ENCODE measurements around the gene TPBGL.
"Not testable (repeated sequence)": the region's sequence is repeated elsewhere in the genome, so short reads cannot be mapped to it uniquely, and the experiment has no call there.

Gene TPBGL

DNA sequence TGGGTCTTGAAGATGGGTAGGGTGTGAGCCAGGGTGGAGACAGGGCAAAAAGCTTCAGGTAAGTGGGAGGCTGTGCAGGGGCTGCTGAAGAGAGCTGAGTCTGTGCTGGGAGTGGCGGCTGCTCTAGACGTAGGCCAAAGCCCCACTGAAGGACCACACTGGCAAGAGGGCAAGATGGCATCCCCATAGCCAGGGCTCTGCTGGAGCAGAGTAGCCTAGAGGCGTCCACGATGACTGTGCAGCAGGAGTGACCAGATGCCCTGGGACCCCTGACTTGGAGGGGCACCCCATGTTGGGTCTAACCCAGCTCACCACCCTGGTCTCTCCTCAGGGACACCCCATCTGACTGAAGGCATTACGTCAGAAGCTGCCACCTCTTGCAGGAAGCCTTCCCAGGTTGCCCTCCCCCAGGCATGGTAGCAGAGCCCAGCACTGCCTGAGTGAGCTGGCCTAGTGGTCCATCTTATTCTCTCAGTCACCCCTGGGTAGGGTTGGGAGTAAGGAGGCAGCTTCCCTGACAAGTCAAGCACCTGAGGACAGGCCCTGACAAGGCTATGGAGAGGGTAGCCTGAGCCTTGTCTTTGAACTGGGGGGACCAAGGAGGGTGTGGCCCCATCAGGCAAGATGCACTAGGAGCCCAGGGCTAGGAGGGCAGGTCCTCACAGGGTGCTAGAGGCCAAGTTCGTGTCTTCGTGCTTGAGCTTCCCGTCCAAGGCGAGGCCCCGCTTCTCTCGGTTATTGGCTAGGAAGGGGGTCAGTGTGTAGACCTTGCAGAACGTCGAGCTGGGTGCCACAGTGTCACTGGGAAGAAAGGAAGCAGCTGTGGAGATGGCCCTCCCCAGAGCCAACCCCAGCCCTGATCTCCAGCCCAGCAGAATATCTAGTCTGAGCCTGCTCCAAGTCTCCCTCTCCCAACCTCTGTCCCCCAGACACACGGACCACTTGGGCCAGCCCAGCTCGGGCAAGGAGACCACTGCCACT, 33.1 kb downstream of the TPBGL start:
- no peak for DNase-seq

DNA sequence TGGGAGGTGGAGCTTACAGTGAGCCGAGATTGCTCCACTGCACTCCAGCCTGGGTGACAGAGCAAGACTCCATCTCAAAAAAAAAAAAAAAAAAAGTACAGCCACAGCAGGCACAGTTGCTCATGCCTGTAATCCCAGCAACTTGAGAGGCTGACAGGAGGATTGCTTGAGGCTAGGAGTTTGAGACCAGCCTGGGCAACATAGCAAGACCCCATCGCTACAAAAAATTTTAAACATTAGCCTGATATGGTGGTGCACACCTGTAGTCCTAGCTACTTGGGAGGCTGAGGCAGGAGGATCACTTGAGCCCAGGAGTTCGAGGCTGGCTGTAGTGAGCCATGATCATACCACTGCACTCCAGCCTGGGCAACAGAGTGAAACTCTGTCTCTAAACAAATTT, 34.1 kb downstream of the TPBGL start:
- not testable (repeated sequence) for DNase-seq

DNA sequence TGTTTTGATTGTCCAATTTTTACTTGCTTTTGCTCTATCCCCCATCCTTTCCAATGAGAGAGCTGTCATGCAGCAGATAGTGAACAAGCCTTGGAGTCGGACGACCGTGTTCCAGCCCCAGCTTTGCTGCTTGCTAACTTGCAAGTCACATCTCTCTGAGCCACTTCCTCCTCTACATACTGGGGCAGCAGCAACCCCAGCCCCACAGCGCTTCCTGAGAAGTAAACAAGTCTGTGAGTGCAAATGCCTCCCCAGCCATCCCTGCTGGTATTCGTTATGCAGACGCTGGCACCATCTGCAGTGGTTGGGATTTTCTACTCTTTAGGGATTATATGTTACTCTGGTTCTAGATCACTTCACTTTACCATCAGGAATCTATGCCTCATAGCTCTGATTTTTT, 35.0 kb downstream of the TPBGL start:
- DNase-seq: peak; percentile 60

DNA sequence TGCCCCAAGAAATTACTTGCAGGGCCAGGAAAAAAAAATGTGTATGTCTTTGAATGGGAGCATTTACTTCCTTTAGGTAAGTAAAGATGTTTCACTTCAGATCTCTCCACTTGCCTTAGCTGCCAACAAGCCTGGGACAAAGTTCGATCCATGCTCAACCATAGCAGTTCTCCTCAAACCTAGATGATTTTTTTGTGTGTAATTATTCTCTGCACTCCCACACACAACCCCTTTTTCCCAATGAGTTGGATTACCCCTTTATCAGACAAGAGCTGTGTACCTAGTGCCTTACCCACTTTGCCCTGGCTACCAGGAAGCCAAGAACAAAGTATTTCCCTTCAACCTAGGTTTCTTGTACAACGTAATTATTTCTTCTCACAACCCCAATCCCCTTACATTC, 35.6 kb downstream of the TPBGL start:
- no peak for DNase-seq

DNA sequence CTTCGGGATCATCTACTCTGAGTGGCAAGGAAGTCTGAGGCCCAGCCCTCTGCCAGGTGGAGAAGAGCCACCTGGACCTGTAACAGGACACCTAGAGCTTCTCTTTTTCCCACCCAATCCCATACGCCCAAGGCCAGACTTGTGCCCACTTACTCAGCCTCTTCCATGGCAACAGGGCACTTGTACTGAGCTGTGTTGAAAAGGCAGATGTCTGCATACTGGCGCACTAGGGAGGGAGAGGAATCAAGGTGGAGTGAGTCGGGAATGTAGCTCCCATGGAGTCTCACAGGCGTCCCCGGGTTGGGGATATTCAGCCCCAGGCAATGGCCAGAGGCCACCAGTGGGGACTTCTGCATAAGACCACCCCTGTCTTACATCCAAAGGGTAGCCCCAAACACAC, 36.1 kb downstream of the TPBGL start:
- DNase-seq: no peak

DNA sequence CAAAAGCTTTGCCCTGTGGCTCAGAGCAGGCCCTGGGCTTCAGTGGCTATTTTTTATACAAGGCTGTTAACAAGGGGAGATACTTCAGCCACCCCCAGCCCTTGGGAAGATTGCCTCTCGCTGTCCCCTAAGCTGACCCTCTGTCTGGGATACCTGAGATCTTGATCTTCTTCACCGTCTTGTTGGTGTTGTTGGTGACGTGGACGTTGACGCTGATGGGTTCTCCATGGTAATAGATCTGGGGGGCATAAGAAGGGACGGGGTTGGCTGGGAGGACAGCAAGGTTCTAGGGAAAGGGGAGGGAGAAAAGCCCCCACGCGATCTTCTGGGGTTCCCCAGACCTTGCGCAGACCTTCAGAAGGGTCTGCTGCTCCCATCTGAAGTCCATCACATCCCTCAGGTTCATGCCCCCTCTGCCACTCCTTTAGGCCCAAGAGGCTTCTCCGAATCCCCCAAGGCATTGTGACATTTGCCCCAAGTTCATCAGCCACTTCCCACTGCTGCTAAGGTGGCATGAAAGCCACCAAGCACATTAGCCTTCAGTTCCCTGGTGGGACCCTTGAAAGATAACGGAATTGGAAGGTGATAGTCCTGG, 36.7 kb downstream of the TPBGL start:
- no peak for DNase-seq

DNA sequence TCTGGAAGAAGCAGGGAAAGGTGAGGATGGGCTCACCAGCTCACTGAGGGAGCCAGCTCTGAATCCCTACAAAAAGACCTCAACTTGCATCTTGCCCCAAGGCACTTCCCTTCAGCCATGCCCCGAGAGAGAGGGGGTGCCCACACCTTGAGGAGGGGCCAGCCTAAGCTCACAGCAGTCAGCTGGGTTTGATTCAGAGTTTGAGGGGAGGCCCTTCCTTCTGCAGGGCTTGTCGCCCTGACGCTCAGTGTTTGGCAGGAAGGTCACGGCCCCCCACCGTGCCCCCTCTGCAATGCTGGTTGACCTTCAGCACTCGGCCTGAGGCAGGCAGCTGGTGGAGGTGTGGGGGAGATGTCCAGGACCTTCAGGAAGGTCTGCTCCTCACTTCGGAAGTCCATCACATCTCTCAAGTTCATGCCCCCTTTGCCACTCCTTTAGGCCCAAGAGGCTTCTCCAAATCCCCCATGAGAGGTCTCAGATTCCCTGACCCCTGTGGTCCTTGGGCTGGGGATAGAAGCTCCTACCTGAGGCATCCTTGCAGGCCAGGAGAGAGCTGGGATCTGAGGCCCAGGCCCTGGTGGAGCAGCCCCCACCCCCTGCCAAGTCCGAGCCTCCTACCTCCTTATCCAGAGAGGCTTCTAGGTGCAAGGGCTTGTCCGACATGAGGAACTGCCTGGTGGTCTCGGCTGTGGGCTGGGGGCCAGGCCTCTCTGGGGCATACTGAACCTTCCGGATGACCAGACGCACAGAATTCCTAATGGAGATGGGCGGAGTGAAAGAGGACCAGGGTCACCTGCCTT, 37.6 kb downstream of the TPBGL start:
- no peak for DNase-seq

DNA sequence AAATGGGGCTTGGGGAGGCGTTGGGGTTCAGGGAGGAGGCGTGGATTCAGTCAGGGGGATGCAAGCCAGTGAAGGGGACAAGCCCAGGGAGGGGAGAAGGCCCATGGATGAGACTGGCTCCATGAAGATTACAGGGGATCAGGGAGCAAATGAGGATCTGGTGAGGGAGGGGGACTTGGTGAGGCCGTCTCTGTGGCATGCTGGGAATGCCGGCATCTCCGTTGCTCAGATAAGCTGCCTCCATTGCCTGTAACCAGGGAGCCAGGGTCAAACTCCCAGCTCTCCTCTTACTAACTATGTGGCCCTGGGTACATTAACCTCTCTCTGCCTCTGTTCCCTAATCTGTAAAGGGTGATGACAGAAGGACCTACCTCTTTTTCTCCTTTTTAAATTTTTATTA, 38.7 kb downstream of the TPBGL start:
- DNase-seq: no peak

DNA sequence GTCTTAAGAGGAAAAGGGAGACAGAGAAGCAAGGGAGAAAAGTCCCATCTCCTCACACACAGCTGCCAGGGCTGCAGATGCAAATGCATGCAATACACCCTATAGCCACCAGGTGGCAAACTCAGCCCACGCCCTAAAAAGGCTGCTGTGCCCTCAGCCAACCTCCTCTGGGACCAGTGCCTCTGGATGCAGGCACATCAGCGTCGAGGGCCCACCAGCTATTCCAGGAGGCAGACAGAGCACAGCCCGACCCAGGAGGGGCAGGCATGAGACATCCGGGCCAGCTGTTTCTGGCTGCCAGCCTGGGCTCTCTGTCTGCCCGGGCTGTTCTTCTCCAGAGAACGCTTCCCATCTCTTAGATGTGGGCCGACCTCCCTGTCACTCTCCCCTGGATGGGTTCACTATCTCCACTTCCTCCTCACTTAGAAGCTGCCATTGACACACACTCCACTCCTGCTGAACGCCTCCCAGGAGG, 39.7 kb downstream of the TPBGL start:
- DNase-seq: peak; percentile 82

DNA sequence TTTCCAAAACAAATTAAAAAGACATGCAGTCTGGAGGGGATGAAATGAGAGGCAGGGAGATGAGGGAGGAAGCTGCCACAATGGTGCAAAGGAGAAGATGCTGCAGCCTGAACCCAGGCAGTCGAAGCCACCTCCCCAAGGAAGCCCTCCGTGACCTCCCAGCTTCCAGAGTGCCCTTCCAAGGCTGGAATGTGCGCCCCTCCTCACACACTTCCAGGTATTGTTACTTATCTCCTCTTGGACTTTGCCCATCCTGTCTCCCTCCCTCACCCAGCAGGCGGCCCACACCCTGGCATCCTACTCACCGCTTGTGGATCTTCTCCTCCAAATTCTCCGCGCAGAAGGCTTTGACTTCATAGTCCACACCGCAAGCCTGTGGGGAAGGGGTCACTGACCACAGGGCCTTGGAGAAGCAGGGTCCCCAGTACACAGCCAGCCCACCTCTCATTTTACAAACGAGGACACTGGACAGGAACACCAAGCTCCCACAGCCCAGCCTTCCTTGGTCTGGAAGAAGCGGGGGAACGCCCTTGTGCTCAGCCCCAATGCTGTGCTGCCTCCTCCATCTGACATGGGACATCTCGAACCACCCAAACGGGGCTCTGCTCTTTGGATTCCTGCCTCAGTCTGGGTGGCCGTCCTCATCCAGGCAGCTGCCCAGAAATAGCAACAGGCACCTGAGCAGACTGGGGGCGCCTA, 40.3 kb downstream of the TPBGL start:
- no peak for DNase-seq

DNA sequence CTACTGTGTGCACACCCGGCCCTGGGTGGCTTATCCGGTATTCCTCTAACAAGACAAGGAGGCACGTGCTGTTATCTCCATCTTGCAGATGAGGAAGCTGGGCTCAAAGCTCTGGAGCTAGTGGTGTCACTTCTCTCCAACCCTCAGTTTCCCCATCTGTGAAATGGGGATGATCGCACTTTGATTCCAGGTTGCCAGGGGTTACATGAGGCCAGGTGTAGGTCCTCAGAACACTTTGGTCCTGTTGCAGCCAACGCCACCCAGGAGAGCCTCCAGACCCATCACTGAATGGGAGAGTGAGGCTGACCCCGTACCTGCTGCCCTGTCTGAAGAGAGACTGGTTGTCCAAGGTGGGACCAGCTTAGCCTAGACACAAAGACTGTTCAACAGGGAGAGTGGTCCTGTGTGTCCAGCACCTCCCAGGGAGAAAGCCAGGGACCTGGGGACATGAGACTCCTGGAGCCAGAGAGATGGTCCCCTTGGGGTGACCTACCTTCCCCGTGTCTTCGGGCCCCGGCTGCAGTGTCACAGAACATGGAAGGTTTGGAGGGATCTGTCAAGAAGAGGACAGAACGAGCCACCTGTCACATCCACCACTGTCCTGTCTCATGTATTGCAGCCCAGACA, 41.0 kb downstream of the TPBGL start:
- DNase-seq: no peak

DNA sequence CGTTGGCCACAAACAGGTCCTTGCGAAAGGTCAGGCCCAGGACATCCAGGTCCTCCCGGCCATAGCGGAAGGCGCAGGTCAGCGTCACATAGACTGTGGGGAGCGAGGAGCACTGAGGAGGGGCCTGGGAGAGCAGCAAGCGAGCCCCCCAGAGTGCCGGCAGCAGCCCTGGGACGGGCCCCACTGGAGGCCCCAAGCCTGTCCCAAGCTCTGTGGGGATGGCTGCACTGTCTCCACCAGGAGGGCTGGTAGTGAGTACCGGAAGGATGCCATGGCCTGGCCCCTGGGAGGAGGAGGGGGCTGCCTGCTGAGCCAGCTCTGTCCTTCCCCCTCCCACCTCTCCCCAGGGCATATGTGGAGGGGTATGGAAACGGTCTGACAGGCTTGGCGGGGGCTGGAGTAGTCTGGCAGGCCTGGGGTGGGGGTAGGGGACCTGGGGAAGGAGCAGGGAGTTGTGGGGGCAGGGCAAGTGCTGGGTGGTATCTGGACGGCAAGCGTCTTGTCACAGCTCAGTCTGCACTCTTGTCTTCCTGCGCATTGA, 42.9 kb downstream of the TPBGL start:
- DNase-seq: no peak

DNA sequence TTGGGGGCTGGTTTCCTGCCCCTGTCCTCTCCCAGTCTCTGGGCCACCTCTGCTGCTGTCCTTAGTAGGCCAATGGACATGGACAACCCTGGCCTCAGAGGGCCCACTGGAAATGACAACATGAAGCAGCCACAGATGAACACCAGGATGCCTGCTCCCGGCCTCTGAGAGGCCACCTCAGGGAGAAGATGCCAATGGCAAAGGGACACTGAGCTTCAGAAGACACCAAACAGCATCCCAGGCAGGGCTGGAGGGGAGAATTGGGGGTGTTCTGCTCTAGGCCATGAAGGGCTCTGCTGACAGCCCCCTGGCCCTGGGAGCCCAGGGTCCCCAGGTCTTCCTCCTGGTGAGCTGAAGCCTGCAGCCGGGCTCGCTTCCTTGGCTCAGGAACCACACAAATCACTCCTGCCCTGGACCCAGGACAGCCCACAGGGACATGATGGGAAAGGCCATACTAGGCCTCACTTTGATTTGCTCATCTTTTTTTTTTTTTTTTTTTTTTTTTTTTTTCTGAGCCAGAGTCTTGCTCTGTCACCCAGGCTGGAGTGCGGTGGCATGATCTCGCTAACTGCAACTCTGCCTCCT, 45.3 kb downstream of the TPBGL start:
- DNase-seq: no peak

DNA sequence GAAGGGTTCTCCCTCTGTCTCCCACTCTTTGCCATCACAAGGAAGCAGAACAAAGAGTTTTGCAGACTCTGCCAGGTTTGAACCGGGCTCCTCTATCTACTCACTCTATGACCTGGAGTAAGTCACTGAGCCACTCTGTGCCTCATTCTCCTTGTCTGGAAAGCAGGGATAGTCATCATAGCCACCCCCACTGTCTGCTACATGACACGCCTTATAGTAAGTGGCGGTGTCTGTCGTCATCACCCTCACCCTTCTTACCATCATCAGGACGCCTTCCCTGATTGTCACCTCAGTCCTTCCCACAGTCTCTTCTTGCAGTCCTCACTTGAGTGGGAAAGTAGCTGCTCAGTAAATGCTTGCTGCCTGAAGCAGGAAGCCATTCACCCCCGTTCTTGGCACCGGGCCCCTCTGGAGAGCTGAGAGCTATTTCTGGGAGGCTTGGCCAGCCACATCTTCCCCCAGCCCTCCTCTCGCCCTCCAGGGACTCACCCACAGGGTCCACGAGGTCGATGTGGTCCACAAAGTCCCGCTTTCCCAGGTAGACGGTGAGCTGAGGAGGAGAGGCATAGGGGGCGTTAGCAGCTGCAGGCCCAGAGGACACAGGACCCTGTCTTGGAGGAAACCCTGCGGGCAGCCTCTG, 46.4 kb downstream of the TPBGL start:
- no peak for DNase-seq

DNA sequence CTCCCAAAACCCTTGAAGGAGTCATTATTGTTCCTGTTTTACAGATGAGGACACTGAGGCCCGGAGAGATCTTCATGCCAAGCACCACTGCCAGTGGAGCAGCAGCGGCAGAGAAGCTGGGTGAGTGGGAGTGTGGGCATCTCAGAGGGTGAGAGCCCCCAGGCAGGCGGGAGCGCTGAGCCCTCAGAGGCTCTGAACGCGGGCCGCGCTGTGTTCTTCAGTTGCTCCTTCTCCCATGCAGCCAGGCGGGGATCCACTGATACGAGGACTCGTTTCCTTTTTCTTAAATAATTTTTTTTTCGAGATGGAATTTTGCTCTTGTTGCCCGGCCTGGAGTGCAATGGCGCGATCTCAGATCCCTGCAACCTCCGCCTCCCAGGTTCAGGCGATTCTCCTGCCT, 47.0 kb downstream of the TPBGL start:
- no peak for DNase-seq

DNA sequence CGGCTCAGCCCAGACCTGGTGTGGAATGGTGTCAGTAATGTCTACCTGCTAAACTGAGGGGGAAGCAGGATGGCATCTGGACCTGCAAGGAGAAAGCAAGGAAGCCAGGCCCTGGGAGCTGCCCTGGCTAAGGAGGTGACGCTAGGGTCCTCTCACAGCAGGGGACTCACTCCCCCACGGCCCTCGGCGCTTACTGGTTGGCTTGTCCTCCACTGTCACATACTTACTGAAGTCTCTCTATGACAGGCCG, 48.9 kb downstream of the TPBGL start:
- DNase-seq: no peak

DNA sequence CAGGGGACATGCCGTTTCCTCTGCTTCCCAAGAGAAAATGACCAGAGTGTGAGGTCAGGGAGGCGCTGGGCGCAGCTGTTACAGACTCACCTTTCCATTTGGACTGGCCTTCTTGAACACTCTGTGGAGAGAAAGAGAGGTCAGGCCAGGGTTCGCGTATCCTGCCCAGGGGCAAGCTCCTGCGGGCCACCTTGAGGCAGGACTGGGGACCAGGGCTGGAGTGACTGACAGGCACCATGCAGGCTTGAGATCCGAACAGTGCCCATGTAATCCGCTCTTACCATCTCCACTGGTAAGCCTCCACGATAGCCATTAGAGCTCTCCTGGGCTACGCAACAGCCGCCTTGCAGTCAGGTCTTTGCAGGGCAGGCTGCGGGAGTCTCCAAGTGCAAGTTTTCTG, 49.3 kb downstream of the TPBGL start:
- DNase-seq: no peak

DNA sequence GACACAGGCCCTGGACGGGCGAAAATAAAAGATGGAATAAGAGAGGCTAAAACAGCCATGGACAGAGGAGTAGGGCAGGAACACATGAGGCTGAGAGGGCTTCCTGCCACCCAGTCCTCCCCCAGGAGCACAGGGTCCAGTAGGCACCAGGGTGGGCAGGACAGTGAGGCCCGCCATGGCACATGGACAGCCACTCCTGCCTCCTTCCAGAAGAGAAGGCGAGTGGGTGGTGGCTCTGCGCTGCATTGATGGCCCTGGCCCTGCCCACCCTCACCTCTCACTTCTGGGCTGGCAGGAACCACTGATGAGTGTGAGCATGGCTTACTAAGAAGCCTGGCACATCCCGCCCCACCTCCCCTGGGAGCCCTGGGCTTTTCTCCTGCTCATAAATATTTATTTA, 51.2 kb downstream of the TPBGL start:
- no peak for DNase-seq

DNA sequence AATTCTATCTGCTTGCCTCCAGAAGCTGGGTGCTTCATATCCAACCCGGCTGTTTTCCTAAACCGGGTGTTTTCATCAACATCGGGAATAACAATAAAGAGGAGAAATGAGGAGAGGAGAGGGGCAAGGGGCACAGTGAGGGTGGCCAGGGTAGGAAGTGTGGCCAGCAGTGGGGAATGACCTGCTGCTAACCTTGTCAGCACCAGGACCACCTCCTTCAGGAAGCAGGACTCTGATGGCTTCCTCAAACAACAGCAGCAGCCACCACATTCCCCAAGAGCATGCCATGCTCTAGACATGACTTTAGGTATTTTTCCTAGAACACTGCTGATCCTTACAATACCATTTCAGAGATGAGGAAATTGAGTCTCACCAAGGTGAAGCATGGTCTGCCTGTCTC, 52.4 kb downstream of the TPBGL start:
- no peak for DNase-seq
